Smooth muscle cell of the brain vasculature (primary cell): ENCODE measurements around the gene DPM3.
"Not testable (repeated sequence)": the region's sequence is repeated elsewhere in the genome, so short reads cannot be mapped to it uniquely, and the experiment has no call there.

Experiments used
- DNase-seq: peaks from one replicate; pipeline ENCODE4 v3.0.0-alpha.2; 2012; ENCODE audit warnings: low read depth, low spot score

DPM3 gene

GRCh38 chr1:155125511-155125945 lies 14.8 kb downstream of the DPM3 start:
- no peak for DNase-seq

GRCh38 chr1:155124503-155125463 lies 15.5 kb downstream of the DPM3 start:
- no peak for DNase-seq

- DNase-seq, result no peak
Measured at GRCh38 chr1:155123801-155124200, 16.5 kb downstream of the DPM3 start.

GRCh38 chr1:155122308-155122707 lies 18.0 kb downstream of the DPM3 start:
- DNase-seq, result no peak

GRCh38 chr1:155121249-155121648 lies 19.1 kb downstream of the DPM3 start:
- no peak for DNase-seq

- DNase-seq, result no peak
Measured at GRCh38 chr1:155120253-155120652, 20.1 kb downstream of the DPM3 start.

- not testable (repeated sequence) for DNase-seq
Measured at GRCh38 chr1:155118090-155118489, 22.2 kb downstream of the DPM3 start.

- DNase-seq, result no peak
Measured at GRCh38 chr1:155117610-155118009, 22.7 kb downstream of the DPM3 start.

GRCh38 chr1:155116113-155116764 lies 24.1 kb downstream of the DPM3 start:
- no peak for DNase-seq

- no peak for DNase-seq
Measured at GRCh38 chr1:155113450-155113980, 26.8 kb downstream of the DPM3 start.

- no peak for DNase-seq
Measured at GRCh38 chr1:155110826-155111225, 29.5 kb downstream of the DPM3 start.

GRCh38 chr1:155110381-155110780 lies 29.9 kb downstream of the DPM3 start:
- DNase-seq, result no peak

- DNase-seq, result no peak
Measured at GRCh38 chr1:155108296-155108695, 32.0 kb downstream of the DPM3 start.

GRCh38 chr1:155107309-155108264 lies 32.7 kb downstream of the DPM3 start:
- DNase-seq, result no peak

- DNase-seq, result no peak
Measured at GRCh38 chr1:155106862-155107261, 33.5 kb downstream of the DPM3 start.

- no peak for DNase-seq
Measured at GRCh38 chr1:155105604-155106011, 34.7 kb downstream of the DPM3 start.

- DNase-seq, result no peak
Measured at GRCh38 chr1:155104605-155105534, 35.5 kb downstream of the DPM3 start.

GRCh38 chr1:155103325-155103724 lies 37.0 kb downstream of the DPM3 start:
- no peak for DNase-seq

GRCh38 chr1:155099331-155099730 lies 41.0 kb downstream of the DPM3 start:
- DNase-seq, result no peak

- DNase-seq, result no peak
Measured at GRCh38 chr1:155094622-155094948, 45.7 kb downstream of the DPM3 start.
